Common myeloid progenitor, CD34-positive (primary cell): ENCODE data around the gene ADAM8.

Source experiments
- CTCF ChIA-PET: fragments of 350-600 bp; sonication (Branson Sonifier 250); formaldehyde crosslinking; loops from one replicate; lab custom pipeline; 2021; ENCODE audit warnings: antibody characterized with exemption; lab: Charles Lee
- POLR2A ChIA-PET: fragments of 350-600 bp; sonication (Branson Sonifier 250); formaldehyde crosslinking; loops from one replicate; lab custom pipeline; 2021; ENCODE audit warnings: antibody characterized with exemption; lab: Charles Lee
- DNase-seq, 3 donors: peaks; one replicate each; pipeline versions ENCODE4 v3.0.0 to v3.0.0-alpha.2; 2013
- H3K27ac ChIP-seq, 2 experiments: 1 replicate in 1 of 2; 2 replicates in 1 of 2; pipeline ENCODE4 v1.7.0; 2013; ENCODE audit warnings: inconsistent platforms in 2 of 2, low read length in 2 of 2, mild to moderate bottlenecking in 2 of 2, low read depth in 1 of 2, moderate library complexity in 1 of 2; ENCODE audit not compliant: severe bottlenecking in 2 of 2, insufficient read depth in 1 of 2, poor library complexity in 1 of 2
- H3K27me3 ChIP-seq, 5 experiments: replicated peaks in 2 of 5; 1 replicate in 3 of 5; 2 replicates in 2 of 5; pipeline versions ENCODE4 v1.6.1 to v1.7.0; 2013; ENCODE audit warnings: low read length in 4 of 5, mild to moderate bottlenecking in 2 of 5, moderate library complexity in 2 of 5, inconsistent platforms in 1 of 5; ENCODE audit not compliant: insufficient read depth in 5 of 5, control insufficient read depth in 4 of 5
- H3K36me3 ChIP-seq, 4 experiments: 1 replicate in 2 of 4; 2 replicates in 2 of 4; pipeline versions ENCODE4 v1.6.1 to v1.7.0; 2013; ENCODE audit warnings: low read length in 3 of 4, control low read depth in 1 of 4, mild to moderate bottlenecking in 1 of 4; ENCODE audit not compliant: control insufficient read depth in 4 of 4, insufficient read depth in 4 of 4
- H3K4me1 ChIP-seq, 4 experiments: 1 replicate in 3 of 4; 2 replicates in 1 of 4; pipeline versions ENCODE4 v1.6.1 to v1.7.1; 2013; ENCODE audit warnings: low read length in 3 of 4, mild to moderate bottlenecking in 3 of 4, control low read depth in 1 of 4, inconsistent platforms in 1 of 4, moderate library complexity in 1 of 4; ENCODE audit not compliant: control insufficient read depth in 4 of 4, insufficient read depth in 4 of 4; ENCODE audit errors: control extremely low read depth in 1 of 4
- H3K4me3 ChIP-seq, 7 experiments: 1 replicate in 4 of 7; 2 replicates in 3 of 7; pipeline versions ENCODE4 v1.5.1 to v1.7.0; 2013; ENCODE audit warnings: mild to moderate bottlenecking in 7 of 7, low read length in 6 of 7, moderate library complexity in 6 of 7, inconsistent platforms in 2 of 7, low read depth in 2 of 7, control low read depth in 1 of 7; ENCODE audit not compliant: insufficient read depth in 4 of 7, control insufficient read depth in 1 of 7; ENCODE audit errors: extremely low read depth in 1 of 7
- H3K9me3 ChIP-seq, 5 experiments: 1 replicate in 4 of 5; 2 replicates in 1 of 5; pipeline versions ENCODE4 v1.6.1 to v1.7.1; 2013; ENCODE audit warnings: low read length in 4 of 5, mild to moderate bottlenecking in 2 of 5, inconsistent platforms in 1 of 5, low read depth in 1 of 5, moderate library complexity in 1 of 5; ENCODE audit not compliant: control insufficient read depth in 4 of 5, insufficient read depth in 2 of 5; ENCODE audit errors: control extremely low read depth in 1 of 5
- WGBS: methylation state at CpG from one replicate; pipeline ENCODE4 v1.1.5; 2013; ENCODE audit not compliant: insufficient coverage; 5-methylcytosine and 5-hydroxymethylcytosine counted together

ADAM8 gene

GRCh38 chr10:133231244-133231945, 45.3 kb downstream of the ADAM8 start:
- POLR2A ChIA-PET: no interaction called here

DNA sequence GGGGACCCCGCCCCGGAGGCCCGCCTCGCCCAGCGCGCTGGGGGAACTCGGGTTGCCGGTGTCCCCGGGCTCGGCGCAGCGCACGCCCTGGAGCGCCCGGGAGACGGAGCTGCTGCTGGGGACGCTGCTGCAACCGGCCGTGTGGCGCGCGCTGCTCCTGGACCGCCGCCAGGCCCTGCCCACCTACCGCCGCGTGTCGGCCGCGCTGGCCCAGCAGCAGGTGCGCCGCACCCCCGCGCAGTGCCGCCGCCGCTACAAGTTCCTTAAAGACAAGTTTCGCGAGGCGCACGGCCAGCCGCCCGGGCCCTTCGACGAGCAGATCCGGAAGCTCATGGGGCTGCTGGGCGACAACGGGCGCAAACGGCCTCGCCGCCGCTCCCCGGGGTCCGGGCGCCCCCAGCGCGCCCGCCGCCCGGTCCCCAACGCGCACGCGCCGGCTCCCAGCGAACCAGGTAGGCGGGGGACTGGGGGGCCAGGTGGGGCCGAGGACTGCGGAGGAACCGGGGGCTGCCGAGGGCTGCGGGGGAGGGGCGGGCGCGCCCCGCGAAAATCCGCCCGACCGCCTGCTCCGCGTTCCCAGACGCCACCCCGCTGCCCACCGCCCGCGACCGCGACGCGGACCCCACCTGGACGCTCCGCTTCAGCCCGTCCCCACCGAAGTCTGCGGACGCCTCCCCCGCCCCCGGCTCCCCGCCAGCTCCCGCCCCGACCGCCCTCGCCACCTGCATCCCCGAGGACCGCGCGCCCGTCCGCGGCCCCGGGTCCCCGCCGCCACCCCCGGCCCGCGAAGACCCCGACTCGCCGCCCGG, 46.1 kb downstream of the ADAM8 start:
- ChIA-PET CTCF (no interaction called here), POLR2A (no interaction called here)
- 1% methylated on average over 78 of the region's 122 CpGs for WGBS
- Histone ChIP-seq H3K9me3 (no peaks in the 10 kb centered on the region), H3K27ac (no peak overlapping the region), H3K4me3 (peak overlapping the region in 3 of 7 experiments; percentile 19 to 48 (median 23)), H3K4me1 (peaks cover 0 to 37% (median 19%) of the 10 kb centered on the region in 4 experiments), H3K27me3 (peaks cover 0 to 91% (median 25%) of the 10 kb centered on the region in 5 experiments), H3K36me3 (no peaks in the 10 kb centered on the region)
- DNase-seq: peak; percentile 59 to 88 (median 81)

More at GRCh38 chr10:133231244-133231945, 45.3 kb downstream of the ADAM8 start:
- H3K9me3 ChIP-seq: no peaks in the 10 kb centered on the region
- peaks cover 0 to 91% (median 27%) of the 10 kb centered on the region in 5 experiments for H3K27me3 ChIP-seq
- WGBS: 33% methylated on average over 38 of the region's 44 CpGs
- no peak overlapping the region for H3K27ac ChIP-seq
- no peak for DNase-seq
- CTCF ChIA-PET: no interaction called here
- no peak overlapping the region for H3K4me3 ChIP-seq
- no peaks in the 10 kb centered on the region for H3K36me3 ChIP-seq
- H3K4me1 ChIP-seq: peaks cover 0 to 36% (median 22%) of the 10 kb centered on the region in 4 experiments

DNA sequence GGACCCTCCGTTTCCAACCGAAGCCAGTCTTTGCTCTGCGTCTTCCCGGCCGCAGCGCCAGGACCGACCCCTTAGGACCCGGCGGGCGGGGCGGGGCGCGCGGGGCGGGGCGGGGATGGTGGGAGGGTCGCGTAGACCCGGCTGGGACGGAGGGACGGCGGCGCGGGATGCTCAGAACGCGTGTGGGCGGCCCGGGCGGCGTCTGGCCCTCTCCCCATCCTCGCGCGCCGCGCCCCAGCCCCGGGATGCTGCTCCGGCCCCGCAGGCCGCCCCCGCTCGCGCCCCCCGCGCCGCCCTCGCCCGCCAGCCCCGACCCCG, 46.7 kb downstream of the ADAM8 start, which contains the start of gene UTF1:
TSS of gene UTF1 (plus strand) at position 174 of the 318 bp plus-strand sequence. CDS start at position 246, 72 bp downstream.
- Histone ChIP-seq H3K27ac (no peak within 1 kb of the TSS), H3K36me3 (no peaks in the 10 kb centered on the region), H3K4me3 (peak within 1 kb of the TSS in 3 of 7 experiments; percentile 19 to 48 (median 23)), H3K9me3 (no peaks in the 10 kb centered on the region), H3K4me1 (peaks cover 0 to 32% (median 15%) of the 10 kb centered on the region in 4 experiments), H3K27me3 (peaks cover 0 to 91% (median 25%) of the 10 kb centered on the region in 5 experiments)
- ChIA-PET POLR2A (no interaction called here), CTCF (no interaction called here)
- no peak for DNase-seq
- WGBS: 2% methylated on average over 25 of the region's 49 CpGs

- H3K4me3 ChIP-seq: no peak overlapping the region
- no peak overlapping the region for H3K27ac ChIP-seq
- WGBS: 13% methylated on average over 40 of the region's 58 CpGs
- H3K9me3 ChIP-seq: no peaks in the 10 kb centered on the region
- H3K27me3 ChIP-seq: peaks cover 0 to 96% (median 25%) of the 10 kb centered on the region in 5 experiments
- ChIA-PET CTCF (no interaction called here), POLR2A (interaction anchor here (0.7 kb wide), 1 partner anchor 77 kb away, joined by 5 read pairs; no protein-coding TSS in a partner anchor)
- no peaks in the 10 kb centered on the region for H3K36me3 ChIP-seq
- no peak for DNase-seq
- peaks cover 0 to 32% (median 15%) of the 10 kb centered on the region in 4 experiments for H3K4me1 ChIP-seq
Observed at GRCh38 chr10:133229265-133230043, 47.2 kb downstream of the ADAM8 start.

DNA sequence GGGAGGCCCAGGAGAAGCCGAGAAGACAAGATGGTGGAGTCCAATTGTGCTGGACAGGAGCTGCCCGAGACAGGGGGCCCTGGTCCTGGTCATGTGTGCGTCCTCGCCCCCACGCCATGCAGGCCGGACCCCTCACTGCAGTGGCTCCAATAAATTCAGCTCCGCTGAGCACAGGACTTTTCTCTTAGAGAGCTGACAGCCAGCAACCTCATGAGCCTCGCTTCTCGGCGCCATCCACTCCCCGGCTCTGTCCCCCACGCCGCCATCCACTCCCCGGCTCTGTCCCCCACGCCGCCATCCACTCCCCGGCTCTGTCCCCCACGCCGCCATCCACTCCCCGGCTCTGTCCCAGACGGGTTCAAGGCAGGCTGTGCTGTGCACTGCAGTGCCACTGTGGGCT, 49.4 kb downstream of the ADAM8 start:
- POLR2A ChIA-PET: no interaction called here
- WGBS: 96% methylated on average over 11 of the region's 21 CpGs
- Histone ChIP-seq H3K27ac (no peak overlapping the region), H3K36me3 (no peaks in the 10 kb centered on the region), H3K4me3 (no peak overlapping the region), H3K9me3 (no peaks in the 10 kb centered on the region), H3K4me1 (peaks cover 0 to 32% (median 15%) of the 10 kb centered on the region in 4 experiments), H3K27me3 (peaks cover 0 to 82% (median 23%) of the 10 kb centered on the region in 5 experiments)
- CTCF ChIA-PET: interaction anchor here (0.8 to 2.9 kb wide), 10 partner anchors 11 to 290 kb away, joined by 3 to 13 read pairs (median 3); no protein-coding TSS in a partner anchor
- DNase-seq: no peak

DNA sequence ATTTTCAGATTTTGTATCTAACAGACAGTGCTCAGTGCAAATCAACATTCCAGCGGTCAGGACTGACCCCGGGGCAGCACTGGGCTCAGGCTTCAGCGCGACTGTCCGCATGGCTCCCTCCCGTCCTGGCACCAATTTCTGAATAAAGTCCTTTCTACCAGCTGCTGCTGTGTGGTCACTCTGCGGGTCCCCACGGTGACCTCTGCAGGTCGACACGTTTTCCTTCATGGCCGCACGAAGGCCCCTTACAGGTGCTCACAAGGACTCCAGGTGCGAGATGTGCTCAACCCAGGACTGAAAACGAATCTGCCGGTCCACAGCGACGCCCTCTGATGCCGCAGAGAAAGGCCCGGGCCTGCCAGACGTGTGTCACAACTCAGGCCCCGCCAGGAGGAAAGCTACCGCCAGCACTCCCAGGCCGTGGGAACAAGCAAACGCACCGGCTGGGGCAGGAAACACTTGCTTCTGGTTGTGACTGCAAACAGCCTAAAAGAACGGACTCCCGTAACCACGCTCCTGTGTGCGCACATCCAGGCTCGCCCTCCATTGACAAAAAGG, 50.3 kb downstream of the ADAM8 start:
- Histone ChIP-seq H3K4me1 (peaks cover 0 to 32% (median 15%) of the 10 kb centered on the region in 4 experiments), H3K9me3 (no peaks in the 10 kb centered on the region), H3K27ac (no peak overlapping the region), H3K27me3 (peaks cover 0 to 76% (median 19%) of the 10 kb centered on the region in 5 experiments), H3K36me3 (no peaks in the 10 kb centered on the region), H3K4me3 (no peak overlapping the region)
- 25% methylated on average over 30 of the region's 30 CpGs for WGBS
- peak in 1 of 3 donors; percentile 90 for DNase-seq
- ChIA-PET CTCF (interaction anchor here (0.8 to 2.9 kb wide), 10 partner anchors 10 to 289 kb away, joined by 3 to 13 read pairs (median 4); no protein-coding TSS in a partner anchor), POLR2A (no interaction called here)
